Measurements from ENCODE around the gene NKX6-2.
"Not testable (repeated sequence)": the region's sequence is repeated elsewhere in the genome, so short reads cannot be mapped to it uniquely, and the experiment has no call there.

The NKX6-2 gene

DNA sequence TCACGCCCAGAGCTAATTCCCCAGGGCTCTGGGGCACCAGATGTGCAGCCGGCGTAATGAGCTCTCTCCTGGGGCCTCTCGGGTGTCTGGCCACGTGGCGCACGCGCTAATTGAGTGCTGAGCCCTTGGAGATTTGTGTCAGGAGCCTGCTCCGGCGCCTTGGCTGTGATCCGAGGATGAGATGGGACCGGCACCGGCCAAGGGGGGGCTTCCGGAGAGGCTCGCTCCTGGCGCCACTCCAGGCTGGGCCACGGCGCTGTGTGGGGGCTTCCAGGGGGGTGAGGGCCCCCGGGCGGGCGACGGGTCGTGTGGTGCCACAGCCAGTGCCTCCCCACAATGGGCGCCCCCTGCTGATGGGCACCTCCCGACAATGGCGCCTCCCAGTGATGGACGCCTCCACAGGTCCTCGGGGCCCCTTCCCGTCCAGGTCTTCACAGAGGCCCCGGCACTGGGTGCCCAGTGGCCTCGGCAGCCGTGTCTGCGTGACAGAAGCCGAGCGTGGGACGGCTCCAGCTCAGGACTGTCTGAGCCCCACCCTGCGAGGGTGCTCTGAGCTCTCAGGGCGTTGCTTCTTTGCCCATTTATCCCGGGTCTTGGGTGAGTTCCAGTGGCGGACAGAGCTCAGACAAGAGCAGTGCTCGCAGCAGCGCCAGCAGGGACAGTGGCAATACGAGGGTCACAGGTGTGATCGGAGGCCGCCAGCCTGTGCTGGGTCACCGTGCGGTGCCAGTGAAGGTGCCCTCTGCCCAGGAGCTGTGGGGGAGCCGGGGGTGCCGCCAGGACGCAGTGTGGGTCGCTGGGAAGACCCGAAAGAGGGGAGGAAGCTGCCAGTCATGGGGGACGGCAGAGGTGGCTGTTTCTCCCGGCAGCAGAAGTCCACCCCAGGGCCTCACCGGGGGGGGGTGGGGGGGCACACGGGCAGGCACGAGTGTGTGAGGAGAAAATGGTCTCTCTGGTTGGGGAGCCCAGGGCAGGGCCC, 8.2 kb upstream of the NKX6-2 start:
- DNase-seq: no peak

DNA sequence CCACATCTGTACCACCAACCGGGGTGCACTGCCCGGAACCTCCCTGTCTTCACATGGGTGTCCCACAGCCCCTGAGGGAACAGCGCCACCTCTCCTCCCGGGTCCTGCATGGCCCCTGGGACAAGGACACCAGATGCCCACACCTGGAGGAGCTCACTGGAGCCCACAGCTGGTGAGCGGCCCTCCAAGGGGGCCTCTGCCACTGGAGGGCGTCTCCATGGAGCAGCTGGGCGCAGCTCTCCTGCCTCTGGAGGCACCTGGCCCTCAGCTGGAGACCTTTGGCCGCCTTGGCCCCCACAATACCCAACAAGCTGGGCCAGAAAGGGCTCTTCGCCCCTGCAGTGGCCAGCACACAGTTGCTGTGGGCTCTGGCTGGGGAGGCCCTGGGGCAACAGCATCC, 7.3 kb upstream of the NKX6-2 start:
- no peak for DNase-seq

- DNase-seq: no peak
Observed at GRCh38 chr10:132792796-132793195, 6.8 kb upstream of the NKX6-2 start.

DNA sequence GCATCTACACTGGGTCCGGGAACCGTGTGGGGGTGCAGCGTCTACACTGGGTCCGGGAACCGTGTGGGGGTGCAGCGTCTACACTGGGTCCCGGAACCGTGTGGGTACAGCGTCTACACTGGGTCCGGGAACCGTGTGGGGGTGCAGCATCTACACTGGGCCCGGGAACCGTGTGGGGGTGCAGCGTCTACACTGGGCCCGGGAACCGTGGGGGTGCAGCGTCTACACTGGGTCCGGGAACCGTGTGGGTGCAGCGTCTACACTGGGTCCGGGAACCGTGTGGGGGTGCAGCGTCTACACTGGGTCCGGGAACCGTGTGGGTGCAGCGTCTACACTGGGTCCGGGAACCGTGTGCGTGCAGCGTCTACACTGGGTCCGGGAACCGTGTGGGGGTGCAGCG, 6.2 kb upstream of the NKX6-2 start:
- DNase-seq: not testable (repeated sequence)

DNA sequence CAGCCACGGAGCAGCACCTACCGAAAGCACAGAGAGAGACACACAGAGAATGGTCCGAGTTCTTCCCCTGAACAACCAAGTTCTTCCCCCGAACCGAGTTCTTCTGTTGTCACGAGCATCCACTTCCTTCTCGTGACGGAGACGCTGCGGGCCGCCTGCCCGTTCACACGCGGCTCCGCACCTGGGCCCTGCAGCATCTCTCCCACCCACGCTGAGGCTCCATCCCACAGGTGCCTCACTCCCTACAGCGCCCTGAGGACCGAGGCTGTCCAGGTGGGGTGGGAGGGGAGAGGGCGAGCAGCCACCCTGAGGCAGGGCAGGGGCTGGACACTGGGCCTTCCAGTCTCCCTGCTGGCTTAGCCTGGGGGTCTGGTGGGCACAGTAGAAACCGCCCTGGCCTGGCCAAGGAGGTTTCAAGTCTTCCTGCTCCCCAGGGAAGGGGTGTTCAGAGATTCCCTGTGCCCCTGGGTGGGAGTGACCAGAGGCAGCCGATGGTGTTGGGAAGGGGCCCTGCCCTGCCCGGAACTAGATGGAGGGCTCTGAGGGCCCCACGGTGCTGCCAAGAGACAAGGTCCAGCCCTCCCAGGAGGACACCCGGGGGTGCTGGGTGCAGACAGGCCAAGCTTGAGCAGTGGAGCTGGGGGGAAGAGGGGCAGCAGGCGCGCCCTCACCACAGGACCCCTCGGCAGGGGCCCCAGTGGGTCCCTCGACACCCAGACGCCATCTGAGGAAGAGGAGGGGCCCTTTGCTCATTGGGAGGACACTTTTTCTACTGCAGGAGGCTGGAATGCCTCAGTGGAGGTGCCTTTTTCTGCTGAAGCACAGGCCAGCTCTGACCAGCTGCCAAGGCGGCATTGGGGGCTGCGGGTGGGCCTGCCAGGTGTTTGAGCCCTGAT, 5.2 kb upstream of the NKX6-2 start:
- DNase-seq: no peak

DNA sequence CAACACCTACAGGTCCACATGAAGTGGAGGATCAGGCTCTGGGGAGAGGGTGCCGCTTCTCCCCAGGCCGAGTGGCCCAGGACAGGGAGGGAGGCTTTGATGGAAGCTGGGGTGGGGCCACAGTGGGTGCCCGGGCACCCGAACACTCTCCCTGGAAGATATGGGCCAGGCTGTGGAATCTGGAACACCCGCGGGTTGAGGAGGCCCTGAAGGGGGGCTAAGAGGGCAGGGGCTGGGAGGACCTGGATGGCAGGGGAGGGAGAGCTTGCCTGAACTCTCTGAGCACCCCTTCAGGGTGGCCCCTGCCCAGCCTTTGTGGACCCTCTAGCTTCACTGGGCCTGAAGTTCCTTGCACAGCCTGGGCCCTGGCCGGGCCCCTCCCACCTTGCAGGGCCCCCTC, 4.5 kb upstream of the NKX6-2 start:
- DNase-seq: no peak

DNA sequence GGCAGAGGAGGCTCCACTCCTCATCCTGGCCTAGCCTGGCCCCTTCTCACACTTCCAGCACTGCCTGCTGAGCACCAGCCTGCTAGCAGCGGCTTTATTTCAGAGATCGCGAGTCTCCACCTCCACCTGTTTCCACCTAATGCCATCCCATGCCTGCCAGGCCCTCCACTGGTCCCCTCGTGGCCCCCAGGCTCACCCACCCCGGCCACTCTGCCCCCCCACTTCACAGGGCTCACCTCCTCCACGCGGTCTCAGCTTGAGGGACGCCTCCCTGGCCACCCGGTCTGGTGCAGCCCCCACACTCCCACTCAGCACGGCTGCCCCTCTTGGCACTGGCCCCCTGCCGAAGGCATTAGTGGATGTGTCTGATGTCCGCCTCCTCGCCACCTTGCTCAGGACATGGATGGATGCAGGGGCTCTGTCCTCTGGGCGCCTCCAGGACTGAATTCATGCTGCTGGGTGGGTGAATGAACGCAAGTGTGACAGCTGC, 3.8 kb upstream of the NKX6-2 start:
- DNase-seq: no peak

DNA sequence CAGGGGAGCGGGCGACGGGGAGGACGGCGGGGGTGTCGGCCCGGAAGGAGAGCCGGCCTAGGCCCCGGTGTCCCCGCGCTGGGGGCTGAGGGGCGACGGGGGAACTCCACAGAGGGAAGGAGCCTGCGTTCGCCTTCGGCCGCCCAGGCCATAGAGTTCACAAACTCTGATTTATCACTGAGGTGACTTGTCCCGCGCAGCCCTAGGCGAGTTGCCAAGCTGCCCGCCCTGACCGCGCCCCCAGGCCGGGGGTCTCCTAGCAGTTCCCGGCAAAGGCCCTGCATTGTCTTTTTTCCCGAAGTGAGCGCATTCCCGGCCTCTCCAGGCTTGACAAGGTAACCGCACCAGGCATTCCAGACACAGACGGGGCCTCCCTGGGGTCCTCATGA, 2.9 kb upstream of the NKX6-2 start:
- no peak for DNase-seq

- no peak for DNase-seq
Observed at GRCh38 chr10:132788180-132788830, 2.4 kb upstream of the NKX6-2 start.

DNA sequence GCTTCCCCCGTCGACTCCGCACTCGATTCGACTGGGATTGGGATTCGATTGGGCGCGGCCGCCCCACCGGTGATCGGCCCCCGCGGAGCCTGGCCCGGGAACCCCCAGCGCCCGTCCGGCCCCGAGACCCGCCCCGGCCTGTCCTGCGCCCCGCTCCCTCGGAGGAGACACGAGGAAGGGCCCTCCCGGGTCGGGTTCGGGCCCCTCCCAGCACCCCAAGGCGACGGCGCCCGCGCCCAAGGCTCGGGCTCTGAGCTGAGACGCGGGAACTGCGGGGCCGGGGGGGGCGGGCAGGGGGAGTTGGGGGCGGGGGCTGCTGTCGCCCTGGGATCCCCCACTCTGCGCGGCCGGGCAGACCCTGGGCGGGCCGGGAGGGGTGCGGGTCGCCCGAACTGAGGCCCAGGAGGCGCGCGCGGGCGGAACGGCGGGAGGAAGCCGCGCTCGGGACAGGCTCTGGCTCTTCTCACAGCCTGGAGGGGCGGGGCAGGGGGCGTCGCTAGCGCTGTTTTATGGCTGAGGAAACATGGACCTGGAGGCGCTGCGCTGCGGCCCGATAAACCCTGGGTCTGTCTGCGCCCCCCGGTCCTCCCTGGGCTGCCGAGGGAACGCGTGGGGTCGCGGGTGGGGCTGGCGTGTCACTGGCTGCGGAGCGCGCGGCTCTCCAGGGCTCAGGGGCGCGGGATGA, 1.7 kb upstream of the NKX6-2 start:
- no peak for DNase-seq

GRCh38 chr10:132786884-132787494, 1.0 kb upstream of the NKX6-2 start:
- DNase-seq: no peak

- no peak for DNase-seq
Observed at GRCh38 chr10:132786476-132786883, 533 bp upstream of the NKX6-2 start.

DNA sequence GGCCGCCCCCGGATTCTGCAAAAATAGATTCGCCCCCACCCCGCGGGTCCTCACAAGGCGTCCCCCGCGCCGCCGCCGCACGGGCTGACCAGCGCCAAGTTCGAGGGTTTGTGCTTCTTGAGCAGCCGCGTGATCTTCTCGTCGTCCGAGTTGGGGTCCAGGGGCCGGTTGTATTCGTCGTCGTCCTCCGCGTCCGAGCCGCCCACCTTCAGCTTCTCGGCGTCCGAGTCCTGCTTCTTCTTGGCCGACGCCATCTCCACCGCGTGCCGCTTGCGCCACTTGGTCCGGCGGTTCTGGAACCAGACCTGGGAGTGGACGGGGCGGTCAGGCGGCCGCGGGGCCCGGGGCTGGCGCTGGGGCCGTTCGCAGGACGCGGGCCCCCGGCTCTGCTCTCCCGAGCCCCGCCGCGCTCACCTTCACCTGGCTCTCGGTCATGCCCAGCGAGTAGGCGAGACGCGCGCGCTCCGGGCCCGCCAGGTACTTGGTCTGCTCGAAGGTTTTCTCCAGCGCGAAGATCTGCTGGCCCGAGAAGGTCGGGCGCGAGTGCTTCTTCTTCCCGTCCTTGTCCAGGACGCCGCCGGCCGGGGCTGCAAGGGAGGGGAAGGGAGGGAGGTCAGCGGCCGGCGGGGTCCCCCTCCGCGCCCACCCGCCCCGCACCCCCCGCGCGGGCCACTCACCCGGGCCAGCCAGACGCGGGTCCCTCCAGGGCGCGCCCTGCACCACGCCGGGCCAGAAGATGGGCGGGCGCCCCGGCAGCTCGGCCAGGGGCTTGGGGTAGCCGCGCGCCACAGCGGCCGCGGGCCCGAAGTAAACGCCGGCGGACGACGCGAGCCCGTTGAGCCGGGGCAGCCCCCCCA, 853 bp downstream of the NKX6-2 start:
- DNase-seq: no peak

GRCh38 chr10:132783940-132784865, 1.7 kb downstream of the NKX6-2 start:
- DNase-seq: no peak

DNA sequence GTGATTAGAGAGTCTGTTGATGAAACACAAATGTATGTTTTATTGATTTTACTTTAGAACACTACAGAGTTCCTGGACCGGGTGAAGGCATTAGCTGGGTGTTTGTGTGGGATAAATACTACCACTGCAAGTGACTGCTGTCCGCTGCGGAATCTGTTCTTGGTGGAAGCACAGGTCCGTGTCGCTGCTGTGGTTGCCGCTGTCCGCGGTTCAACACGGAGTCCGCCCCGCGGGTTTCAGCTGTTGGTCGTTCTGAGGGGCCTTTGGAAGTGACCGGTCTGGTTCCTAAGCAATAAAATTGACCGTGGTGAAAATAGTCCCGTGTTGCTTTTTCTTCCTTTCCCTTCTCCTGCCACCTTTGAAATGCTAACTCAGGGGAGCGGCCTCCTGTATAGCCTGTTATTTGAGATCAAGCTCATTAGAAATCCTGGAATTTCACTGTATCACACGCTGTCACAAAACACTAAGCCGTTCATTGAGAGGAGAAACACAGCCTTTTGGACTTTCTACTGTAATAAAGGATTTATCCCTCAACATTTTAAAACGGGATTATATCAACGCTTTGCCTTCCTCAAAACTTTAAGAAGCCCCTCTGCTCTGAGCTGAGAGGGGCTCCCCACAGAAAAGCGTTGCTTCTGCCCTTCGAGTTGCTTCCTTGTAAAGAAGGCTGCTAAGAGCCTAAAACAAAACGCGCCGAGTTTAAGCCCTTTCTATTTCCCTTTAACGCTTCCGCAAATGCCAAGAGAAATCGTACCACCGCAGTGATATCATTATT, 2.6 kb downstream of the NKX6-2 start:
- no peak for DNase-seq

GRCh38 chr10:132781556-132781955, 4.4 kb downstream of the NKX6-2 start:
- no peak for DNase-seq

GRCh38 chr10:132780356-132780755, 5.6 kb downstream of the NKX6-2 start:
- DNase-seq: no peak

DNA sequence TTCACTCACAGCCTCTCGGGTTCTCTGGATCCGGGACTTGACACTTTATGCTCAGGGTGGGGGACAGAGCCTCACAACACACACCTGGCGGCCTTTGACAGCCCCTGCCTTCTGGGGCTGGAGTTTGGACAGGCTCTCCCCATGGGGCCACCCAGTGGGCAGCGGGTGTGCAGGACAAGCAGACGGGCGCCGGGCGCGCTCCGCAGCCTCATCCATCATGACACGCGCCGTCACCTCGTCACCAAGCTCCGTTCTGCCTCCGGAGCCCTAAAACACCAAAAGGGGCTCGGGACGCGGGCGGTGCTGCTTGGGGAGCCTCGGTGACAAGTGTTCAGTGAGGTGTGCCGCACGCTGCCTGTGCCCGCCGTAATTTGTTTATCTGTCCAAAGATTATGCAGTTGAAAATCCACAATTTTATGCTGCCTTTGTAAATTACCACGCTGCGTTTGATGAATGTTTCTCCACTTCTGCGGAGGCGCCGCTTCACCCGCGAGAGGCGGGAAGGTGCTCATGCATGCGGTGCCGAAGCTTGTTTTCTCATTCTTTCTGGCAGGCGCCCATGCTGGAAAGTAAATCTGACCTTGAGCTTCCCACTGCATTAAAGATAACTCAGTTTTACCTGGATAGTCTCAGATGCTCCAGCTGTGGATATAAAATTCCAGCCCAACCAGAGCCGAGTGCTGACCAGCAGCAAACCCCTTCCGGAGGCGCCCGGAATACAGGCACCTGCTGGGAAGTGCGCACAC, 6.2 kb downstream of the NKX6-2 start:
- no peak for DNase-seq
